ENCODE measurements around the gene CATSPERD.
A peak's percentile ranks its signal among the peaks of the same experiment; 100 is the strongest.
"Not testable (repeated sequence)": the region's sequence is repeated elsewhere in the genome, so short reads cannot be mapped to it uniquely, and the experiment has no call there.

CATSPERD gene

DNA sequence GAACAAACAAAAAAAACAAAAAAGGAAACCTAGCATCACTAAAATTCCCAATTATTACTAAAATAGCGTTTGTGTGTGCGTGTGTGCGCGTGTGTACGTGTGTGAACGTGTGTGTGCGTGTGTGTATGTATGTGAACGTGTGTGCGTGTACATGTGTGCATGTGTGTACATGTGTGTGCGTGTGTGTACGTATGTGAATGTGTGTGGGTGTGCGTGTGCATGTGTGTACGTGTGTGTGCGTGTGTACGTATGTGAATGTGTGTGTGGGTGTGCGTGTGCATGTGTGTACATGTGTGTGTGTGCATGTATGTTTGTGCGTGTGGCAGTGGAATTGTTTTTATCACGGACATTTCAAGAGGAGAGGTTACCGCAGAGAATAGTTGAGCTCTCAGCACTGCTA is 21.6 kb downstream of the CATSPERD start:
- H3K9me3 Mint-ChIP-seq = no peaks in the 10 kb centered on the region
- no peaks in the 10 kb centered on the region for H3K36me3 Mint-ChIP-seq
- H3K4me3 Mint-ChIP-seq = no peak overlapping the region
- H3K27ac Mint-ChIP-seq = no peak overlapping the region
- no peaks in the 10 kb centered on the region for H3K4me1 Mint-ChIP-seq
- H3K27me3 Mint-ChIP-seq = no peaks in the 10 kb centered on the region

DNA sequence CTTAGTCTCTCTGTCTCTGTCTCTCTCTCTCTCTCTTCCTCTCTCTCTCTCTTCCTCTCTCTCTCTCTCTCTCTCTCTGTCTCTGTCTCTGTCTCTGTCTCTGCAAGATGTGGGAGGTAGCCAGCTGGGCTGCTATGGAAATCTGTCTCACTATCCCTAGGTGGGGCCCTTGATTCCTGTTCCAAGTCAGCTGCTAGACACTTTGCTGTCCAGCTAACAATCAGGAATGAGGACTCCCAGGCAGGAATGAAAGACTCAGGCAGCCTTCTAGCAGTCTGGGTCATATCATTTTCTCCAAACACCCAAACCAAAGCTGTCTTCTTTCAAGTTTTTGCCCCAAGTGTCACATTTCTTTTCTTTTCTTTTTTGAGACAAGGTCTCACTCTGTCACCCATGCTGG is 23.2 kb downstream of the CATSPERD start:
- no peak overlapping the region for H3K4me3 Mint-ChIP-seq
- H3K27ac Mint-ChIP-seq = peak overlapping the region; percentile 27
- no peaks in the 10 kb centered on the region for H3K36me3 Mint-ChIP-seq
- no peaks in the 10 kb centered on the region for H3K9me3 Mint-ChIP-seq
- H3K4me1 Mint-ChIP-seq = no peaks in the 10 kb centered on the region
- H3K27me3 Mint-ChIP-seq = no peaks in the 10 kb centered on the region

DNA sequence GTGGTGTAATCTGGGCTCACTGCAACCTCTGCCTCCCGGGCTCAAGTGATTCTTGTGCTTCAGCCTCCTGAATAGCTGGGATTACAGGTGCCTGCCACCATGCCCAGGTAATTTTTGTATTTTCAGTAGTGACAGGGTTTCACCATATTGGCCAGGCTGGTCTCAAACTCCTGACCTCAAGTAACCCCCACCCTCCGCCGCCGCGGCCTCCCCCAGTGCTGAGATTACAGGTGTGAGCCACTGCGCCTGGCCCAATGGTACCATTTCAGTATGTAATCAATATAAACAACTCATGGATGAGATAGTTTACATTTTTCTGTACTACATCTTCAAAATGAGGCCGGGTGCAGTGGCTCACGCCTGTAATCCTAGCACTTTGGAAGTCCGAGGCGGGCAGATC is 24.6 kb downstream of the CATSPERD start:
- H3K36me3 Mint-ChIP-seq, H3K27ac Mint-ChIP-seq, H3K27me3 Mint-ChIP-seq, H3K4me3 Mint-ChIP-seq, H3K9me3 Mint-ChIP-seq, H3K4me1 Mint-ChIP-seq: not testable (repeated sequence)

DNA sequence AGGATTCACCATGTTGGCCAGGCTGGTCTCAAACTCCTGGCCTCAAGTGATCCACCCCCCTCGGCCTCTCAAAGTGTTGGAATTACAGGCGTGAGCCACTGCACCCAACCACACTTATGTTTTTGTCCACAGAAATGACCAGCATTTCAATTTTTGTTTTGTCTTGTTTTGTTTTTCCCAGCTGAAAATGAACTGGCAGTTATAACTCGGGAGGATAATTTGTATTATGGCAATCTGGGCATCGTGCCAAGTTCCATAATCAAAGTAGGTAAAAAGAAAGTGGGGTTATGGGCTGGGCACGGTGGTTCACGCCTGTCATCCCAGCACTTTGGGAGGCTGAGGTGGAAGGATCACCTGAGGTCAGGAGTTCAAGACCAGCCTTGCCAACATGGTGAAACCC is 28.5 kb downstream of the CATSPERD start:
- H3K36me3 Mint-ChIP-seq, H3K4me1 Mint-ChIP-seq, H3K27me3 Mint-ChIP-seq, H3K4me3 Mint-ChIP-seq, H3K9me3 Mint-ChIP-seq: not testable (repeated sequence)
- peak overlapping the region; percentile 35 for H3K27ac Mint-ChIP-seq

DNA sequence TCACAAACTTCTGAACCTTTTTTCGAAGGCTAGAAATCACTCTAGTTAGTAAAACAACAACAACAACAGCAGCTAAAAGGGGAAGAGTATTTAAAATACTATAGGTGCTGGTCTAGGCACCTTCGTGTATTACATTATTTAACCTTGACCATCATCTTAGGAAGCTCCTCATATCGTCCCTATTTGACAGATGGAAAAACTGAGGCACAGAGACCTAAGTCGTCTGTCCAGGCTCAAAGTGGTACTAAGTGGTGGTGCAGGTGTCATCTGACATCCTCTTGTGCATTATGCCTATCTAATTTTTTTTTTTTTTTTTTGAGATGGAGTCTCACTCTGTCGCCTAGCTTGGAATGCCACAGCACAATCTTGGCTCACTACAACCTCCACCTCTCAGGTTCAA is 29.1 kb downstream of the CATSPERD start:
- no peaks in the 10 kb centered on the region for H3K9me3 Mint-ChIP-seq
- no peak overlapping the region for H3K4me3 Mint-ChIP-seq
- peaks cover 2% of the 10 kb centered on the region for H3K27me3 Mint-ChIP-seq
- no peaks in the 10 kb centered on the region for H3K36me3 Mint-ChIP-seq
- H3K4me1 Mint-ChIP-seq = no peaks in the 10 kb centered on the region
- no peak overlapping the region for H3K27ac Mint-ChIP-seq

DNA sequence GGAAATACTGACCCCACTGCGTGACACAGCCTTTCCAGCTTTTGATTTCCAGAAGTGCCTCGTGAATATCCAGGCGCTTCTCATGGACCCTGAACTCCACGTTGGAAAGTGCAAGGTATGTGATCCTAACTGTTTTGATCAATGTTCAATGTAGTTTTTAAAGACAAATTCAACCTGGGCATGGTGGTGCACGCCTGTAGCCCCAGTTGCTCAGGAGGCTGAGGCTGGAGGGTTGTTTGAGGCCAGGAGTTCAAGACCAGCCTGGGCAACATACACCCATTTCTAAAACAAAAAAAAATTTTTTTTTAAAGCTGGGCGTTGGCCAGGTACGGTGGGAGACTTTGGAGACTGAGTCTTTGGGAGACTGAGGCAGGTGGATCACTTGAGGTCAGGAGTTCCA is 31.3 kb downstream of the CATSPERD start:
- no peaks in the 10 kb centered on the region for H3K4me1 Mint-ChIP-seq
- peaks cover 2% of the 10 kb centered on the region for H3K27me3 Mint-ChIP-seq
- no peaks in the 10 kb centered on the region for H3K9me3 Mint-ChIP-seq
- H3K36me3 Mint-ChIP-seq = no peaks in the 10 kb centered on the region
- H3K4me3 Mint-ChIP-seq = no peak overlapping the region
- no peak overlapping the region for H3K27ac Mint-ChIP-seq

DNA sequence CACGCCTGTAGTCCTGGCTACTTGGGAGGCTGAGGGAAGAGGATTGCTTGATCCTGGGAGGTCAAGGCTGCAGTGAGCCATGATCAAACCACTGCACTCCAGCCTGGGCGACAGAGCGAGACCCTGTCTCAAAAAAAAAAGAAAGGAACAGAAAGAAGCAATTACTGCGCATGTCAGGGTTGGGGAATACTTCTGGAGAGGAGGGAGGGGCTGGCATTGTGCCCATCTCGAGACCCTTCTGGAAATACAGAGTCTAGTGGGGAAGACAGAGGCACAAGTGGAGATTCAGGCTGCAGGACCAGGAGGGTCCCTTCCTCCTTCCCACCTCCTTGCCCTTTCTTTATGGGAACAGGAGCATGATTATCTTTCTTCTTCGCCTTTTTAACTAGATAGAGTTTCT is 33.3 kb downstream of the CATSPERD start:
- peaks cover 2% of the 10 kb centered on the region for H3K27me3 Mint-ChIP-seq
- no peaks in the 10 kb centered on the region for H3K36me3 Mint-ChIP-seq
- H3K27ac Mint-ChIP-seq = no peak overlapping the region
- H3K4me3 Mint-ChIP-seq = no peak overlapping the region
- H3K4me1 Mint-ChIP-seq = no peaks in the 10 kb centered on the region
- no peaks in the 10 kb centered on the region for H3K9me3 Mint-ChIP-seq

DNA sequence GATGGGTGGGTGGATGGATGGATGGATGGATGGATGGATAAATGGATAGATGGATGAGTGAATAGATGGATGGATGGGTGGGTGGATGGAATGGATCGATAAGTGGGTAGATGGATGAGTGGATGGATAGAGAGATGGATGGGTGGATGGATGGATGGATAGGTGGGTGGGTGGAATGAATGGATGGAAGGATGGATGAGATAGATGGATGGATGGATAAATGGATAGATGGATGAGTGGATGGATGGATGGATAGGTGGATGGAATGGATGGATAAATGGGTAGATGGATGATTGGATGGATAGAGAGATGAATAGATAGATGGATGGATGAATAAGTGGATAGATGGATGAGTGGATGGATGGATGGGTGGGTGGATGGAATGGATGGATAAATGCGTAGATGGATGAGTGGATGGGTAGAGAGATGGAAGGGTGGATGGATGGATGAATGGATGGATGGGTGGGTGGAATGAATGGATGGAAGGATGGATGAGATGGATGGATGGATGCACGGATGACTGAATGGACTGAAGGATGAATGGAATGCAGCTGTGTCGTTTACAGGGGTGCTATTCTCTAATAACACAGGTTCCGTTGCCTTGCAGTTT is 42.3 kb downstream of the CATSPERD start:
- Mint-ChIP-seq H3K4me1 (no peaks in the 10 kb centered on the region), H3K27ac (no peak overlapping the region), H3K4me3 (no peak overlapping the region), H3K36me3 (no peaks in the 10 kb centered on the region), H3K27me3 (no peaks in the 10 kb centered on the region), H3K9me3 (no peaks in the 10 kb centered on the region)

DNA sequence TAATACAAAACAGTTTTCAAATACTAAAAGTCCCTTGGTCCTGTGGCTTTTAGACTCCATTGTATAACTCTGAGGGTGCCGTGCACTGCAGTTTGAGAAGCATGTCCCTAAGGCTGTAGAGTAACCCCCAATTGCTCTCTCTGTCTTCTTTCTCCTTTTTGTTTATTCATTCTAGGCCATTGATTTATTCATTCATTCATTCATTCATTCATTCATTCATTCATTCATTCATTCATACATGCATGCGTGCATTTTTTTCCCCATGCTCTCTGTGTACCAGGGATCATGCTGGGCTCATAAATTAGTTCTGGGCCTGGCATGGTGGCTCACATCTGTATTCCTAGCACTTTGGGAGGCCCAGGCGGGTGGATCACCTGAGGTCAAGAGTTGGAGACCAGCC is 44.8 kb downstream of the CATSPERD start:
- Mint-ChIP-seq H3K4me1 (no peaks in the 10 kb centered on the region), H3K9me3 (no peaks in the 10 kb centered on the region), H3K4me3 (no peak overlapping the region), H3K36me3 (no peaks in the 10 kb centered on the region), H3K27me3 (no peaks in the 10 kb centered on the region), H3K27ac (no peak overlapping the region)

DNA sequence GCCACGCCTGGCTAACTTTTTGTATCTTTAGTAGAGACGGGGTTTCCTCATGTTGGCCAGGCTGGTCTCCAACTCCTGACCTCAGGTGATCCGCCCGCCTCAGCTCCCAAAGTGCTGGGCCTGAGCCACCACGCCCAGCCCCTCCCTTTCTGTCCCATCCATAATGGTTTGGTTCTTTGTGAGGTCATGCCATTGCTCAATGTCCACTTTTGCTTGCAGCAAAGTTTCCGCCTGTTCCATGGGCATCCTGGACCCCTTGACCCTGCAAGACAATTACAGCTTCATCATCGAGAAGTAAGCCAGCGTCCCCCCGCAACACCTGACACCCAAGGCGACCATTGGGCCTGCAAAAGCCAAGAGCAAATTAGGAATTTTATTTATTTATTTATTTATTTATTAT is 47.5 kb downstream of the CATSPERD start:
- Mint-ChIP-seq H3K4me3 (no peak overlapping the region), H3K27ac (no peak overlapping the region), H3K9me3 (no peaks in the 10 kb centered on the region), H3K27me3 (no peaks in the 10 kb centered on the region), H3K4me1 (no peaks in the 10 kb centered on the region), H3K36me3 (no peaks in the 10 kb centered on the region)

DNA sequence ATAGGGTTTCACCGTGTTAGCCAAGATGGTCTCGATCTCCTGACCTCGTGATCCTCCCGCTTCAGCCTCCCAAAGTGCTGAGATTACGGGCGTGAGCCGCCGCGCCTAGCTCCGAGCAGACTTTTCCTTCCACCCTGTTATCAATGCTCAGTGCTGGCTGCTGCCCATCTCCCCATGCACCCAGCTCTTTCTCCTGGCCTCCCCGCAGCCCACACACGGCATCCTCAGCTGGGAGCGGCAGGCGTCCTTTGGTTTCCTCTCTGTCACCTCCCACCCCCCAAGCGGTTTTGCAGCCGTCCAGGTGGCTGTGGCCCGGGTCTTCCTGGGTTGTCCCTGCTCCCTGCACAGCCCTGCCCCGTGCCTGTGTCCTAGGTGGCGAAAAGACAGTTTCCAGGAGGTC is 52.0 kb downstream of the CATSPERD start:
- Mint-ChIP-seq H3K9me3 (no peaks in the 10 kb centered on the region), H3K4me1 (no peaks in the 10 kb centered on the region), H3K4me3 (no peak overlapping the region), H3K36me3 (no peaks in the 10 kb centered on the region), H3K27me3 (no peaks in the 10 kb centered on the region), H3K27ac (no peak overlapping the region)

DNA sequence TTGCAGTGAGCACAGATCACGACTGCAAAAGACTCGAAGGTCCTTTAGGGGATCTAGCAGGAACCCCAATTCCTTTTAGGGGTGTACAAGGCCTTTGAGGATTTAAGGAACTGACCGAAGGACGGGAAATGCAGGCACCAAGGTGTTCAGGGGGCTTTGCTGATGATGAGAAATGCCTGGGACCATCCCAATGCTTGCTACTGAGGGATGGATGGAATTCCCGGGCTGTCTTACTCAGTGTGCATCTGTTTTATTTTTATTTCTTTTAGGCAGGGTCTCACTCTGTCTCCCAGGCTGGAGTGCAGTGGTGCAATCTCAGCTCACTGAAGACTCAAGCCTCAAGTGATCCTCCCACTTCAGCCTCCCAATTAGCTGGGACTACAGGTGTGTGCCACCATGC is 52.8 kb downstream of the CATSPERD start:
- H3K4me1 Mint-ChIP-seq = no peaks in the 10 kb centered on the region
- no peak overlapping the region for H3K27ac Mint-ChIP-seq
- no peak overlapping the region for H3K4me3 Mint-ChIP-seq
- H3K36me3 Mint-ChIP-seq = no peaks in the 10 kb centered on the region
- H3K9me3 Mint-ChIP-seq = no peaks in the 10 kb centered on the region
- H3K27me3 Mint-ChIP-seq = no peaks in the 10 kb centered on the region

DNA sequence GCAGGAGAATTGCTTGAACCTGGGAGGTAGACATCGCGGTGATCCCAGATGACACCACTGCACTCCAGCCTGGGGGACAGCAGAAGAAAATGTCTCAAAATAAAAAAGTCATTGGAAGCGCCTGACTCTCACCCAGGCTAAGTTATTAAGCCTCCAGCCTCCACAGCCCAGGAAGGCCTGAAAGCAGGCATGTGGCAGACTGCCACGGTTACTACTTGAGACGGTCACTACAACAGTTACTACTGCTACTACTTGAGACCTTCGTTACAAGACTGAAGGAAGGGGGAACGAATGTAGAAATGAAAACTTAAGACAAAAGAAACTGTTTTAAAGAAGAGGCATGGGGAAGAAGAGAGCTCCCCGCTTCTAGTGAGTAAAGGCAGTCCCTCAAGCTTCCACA is 54.5 kb downstream of the CATSPERD start:
- Mint-ChIP-seq H3K9me3 (no peaks in the 10 kb centered on the region), H3K27ac (no peak overlapping the region), H3K27me3 (no peaks in the 10 kb centered on the region), H3K4me1 (no peaks in the 10 kb centered on the region), H3K36me3 (no peaks in the 10 kb centered on the region), H3K4me3 (no peak overlapping the region)

DNA sequence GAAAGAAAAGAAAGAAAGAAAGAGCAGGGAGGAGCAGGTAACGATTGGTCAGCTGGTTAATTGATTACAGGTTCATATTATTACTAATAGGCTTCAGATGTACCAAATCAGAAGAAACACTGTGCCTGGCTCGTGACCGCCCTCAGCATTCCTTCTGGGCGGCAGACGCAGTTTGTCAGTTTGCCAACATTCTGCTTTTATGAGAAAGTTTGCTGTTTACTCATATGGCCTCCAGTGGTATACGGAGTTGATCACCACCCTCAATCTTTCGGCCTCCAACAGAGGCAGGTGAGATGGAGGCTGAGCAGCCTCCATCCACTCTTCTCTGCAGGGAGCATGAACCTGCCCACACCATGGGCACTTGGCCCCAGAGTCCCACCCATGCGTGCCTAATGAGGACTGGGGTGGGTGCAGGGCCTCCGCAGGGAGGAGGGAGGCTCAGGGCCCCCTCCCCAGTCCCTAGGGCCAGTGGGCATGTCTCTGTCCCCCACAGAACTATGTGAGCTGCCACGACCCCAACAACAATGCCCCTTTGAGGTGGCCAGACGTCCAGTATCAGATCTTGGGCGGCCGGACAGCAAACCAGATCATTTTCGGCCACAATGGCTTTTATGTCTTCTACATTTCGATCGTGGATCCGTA is 55.4 kb downstream of the CATSPERD start:
- H3K27me3 Mint-ChIP-seq = no peaks in the 10 kb centered on the region
- H3K36me3 Mint-ChIP-seq = no peaks in the 10 kb centered on the region
- no peaks in the 10 kb centered on the region for H3K4me1 Mint-ChIP-seq
- no peak overlapping the region for H3K4me3 Mint-ChIP-seq
- no peak overlapping the region for H3K27ac Mint-ChIP-seq
- H3K9me3 Mint-ChIP-seq = no peaks in the 10 kb centered on the region

DNA sequence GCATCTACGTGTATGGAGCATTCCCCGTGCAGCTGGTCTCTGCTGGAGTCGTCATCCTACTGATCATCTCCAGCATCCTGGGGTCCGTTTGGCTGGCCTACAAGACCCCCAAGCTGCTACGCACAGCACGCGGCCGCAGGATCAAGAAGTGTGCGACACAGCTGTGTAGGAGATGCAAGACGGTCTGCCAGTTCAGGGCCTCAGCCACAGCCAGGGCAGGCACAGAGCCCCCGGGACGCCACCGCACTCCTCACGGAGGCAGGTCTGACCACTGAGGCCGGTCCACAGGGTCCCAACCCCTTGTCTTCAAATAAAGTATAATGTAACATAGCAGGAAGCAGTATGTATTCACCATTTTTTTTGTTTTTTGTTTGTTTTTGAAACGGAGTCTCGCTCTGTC is 58.0 kb downstream of the CATSPERD start:
- Mint-ChIP-seq H3K4me1 (no peaks in the 10 kb centered on the region), H3K36me3 (no peaks in the 10 kb centered on the region), H3K27ac (no peak overlapping the region), H3K4me3 (no peak overlapping the region), H3K27me3 (no peaks in the 10 kb centered on the region), H3K9me3 (no peaks in the 10 kb centered on the region)

DNA sequence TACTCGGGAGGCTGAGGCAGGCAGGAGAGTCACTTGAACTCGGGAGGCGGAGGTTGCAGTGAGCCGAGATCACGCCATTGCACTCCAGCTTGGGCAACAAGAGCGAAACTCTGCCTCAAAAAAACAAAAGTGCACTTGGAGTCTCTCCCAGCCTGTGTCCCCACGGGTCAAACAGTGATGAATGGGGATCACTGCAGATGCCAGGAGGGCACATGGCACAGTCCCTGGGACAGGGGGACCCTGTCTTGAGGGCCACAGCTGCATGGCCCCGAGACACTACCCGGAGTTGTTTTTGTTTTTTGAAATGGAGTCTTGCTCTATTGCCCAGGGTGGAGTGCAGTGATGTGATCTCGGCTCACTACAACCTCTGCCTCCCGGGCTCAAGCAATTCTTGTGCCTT is 60.5 kb downstream of the CATSPERD start:
- not testable (repeated sequence) for H3K9me3 Mint-ChIP-seq, H3K27ac Mint-ChIP-seq, H3K36me3 Mint-ChIP-seq, H3K4me1 Mint-ChIP-seq, H3K27me3 Mint-ChIP-seq, H3K4me3 Mint-ChIP-seq

DNA sequence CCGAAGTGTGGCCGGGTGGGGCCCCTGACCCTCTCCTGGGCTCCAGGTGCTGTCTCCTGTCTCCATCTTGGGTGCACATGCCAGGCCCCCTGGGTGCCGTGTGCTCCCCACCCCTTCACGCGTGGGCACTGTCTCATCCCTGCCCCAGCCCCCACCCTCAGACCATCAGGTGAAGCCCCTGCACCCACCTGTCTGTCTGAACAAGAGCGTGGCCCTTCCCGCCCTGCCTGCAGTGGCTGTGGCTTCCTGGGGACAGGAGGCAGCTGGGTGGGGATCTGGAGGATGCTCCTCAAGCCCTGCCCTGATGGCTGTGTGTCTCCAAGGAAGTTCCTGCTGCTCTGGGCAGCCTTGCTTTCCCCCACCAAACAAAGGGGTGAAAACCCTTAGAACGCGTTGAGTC is 61.9 kb downstream of the CATSPERD start:
- H3K27me3 Mint-ChIP-seq = no peaks in the 10 kb centered on the region
- no peak overlapping the region for H3K27ac Mint-ChIP-seq
- H3K4me1 Mint-ChIP-seq = no peaks in the 10 kb centered on the region
- H3K4me3 Mint-ChIP-seq = no peak overlapping the region
- H3K9me3 Mint-ChIP-seq = no peaks in the 10 kb centered on the region
- H3K36me3 Mint-ChIP-seq = peaks cover 8% of the 10 kb centered on the region
